Upper lobe of left lung (tissue), 6 donors: Measurements from ENCODE around the gene SLIT1. TPM values are rescaled to one million over a fixed set of nuclear protein-coding genes. Genes with fewer than 3 reads are reported as not detected.

Source experiments
- ATAC-seq, 2 donors: fragments of 200-7000 bp; cut with Tn5 transposase; one replicate each; pipeline ENCODE4 v1.9.1; 2022; ENCODE audit warnings: mild to moderate bottlenecking in 2 of 2, moderate library complexity in 2 of 2; ENCODE audit not compliant: low FRiP score in 2 of 2
- DNase-seq, 2 donors: peaks; one replicate each; pipeline ENCODE4 v3.0.0-alpha.2; 2019 to 2020
- H3K27ac ChIP-seq, 4 donors: fragments of 200-600 bp; sonication (generic); one replicate each; pipeline ENCODE4 v1.5.1; 2016 to 2019
- H3K27me3 ChIP-seq, 4 donors: fragments of 200-600 bp; sonication (generic); one replicate each; pipeline ENCODE4 v1.5.1; 2017 to 2019
- H3K36me3 ChIP-seq, 4 donors: fragments of 200-600 bp; sonication (generic); one replicate each; pipeline ENCODE4 v1.5.1; 2016 to 2019
- H3K4me1 ChIP-seq, 4 donors: fragments of 200-600 bp; sonication (generic); one replicate each; pipeline ENCODE4 v1.5.1; 2018 to 2019
- H3K4me3 ChIP-seq, 4 donors: fragments of 200-600 bp; sonication (generic); one replicate each; pipeline ENCODE4 v1.5.1; 2017 to 2019; ENCODE audit warnings: mild to moderate bottlenecking in 2 of 4, moderate library complexity in 1 of 4
- H3K9me3 ChIP-seq, 4 donors: fragments of 200-600 bp; sonication (generic); one replicate each; pipeline ENCODE4 v1.5.1; 2018 to 2019
- EP300 ChIP-seq, 4 donors: sonication (generic); formaldehyde crosslinking; IDR thresholded peaks; one replicate each; pipeline ENCODE4 v1.5.1; 2017; ENCODE audit warnings: antibody characterized with exemption in 4 of 4, control low read depth in 2 of 4
- POLR2A ChIP-seq, 4 donors: fragments of 450-650 bp; IDR thresholded peaks; one replicate each; pipeline ENCODE4 v1.5.1; 2016 to 2017; ENCODE audit warnings: antibody characterized with exemption in 4 of 4, mild to moderate bottlenecking in 2 of 4
- POLR2AphosphoS5 ChIP-seq, 2 donors: sonication (generic); formaldehyde crosslinking; IDR thresholded peaks; one replicate each; pipeline ENCODE4 v1.5.1; 2017; ENCODE audit warnings: antibody characterized with exemption in 2 of 2
- WGBS, 2 donors: methylation state at CpG; one replicate each; pipeline ENCODE4 v1.1.5; 2017 to 2018; 5-methylcytosine and 5-hydroxymethylcytosine counted together
- total RNA-seq, 6 donors: library from RNA; depleted of rRNA in 4 of 6; stranded (reverse); fragments of >200 nt in 4 of 6; gene quantifications; one replicate each; pipeline versions ENCODE4 v1.1.0 to v1.2.1, GENCODE V29; 2016 to 2021
- TF ChIP-seq, protein P1 (sequence below), 6 experiments: fragments of 450-650 bp in 4 of 6; fragments of 200-600 bp in 2 of 6; sonication (generic) in 2 of 6; IDR thresholded peaks; one replicate each; pipeline ENCODE4 v1.5.1; 2016 to 2019; ENCODE audit warnings: antibody characterized with exemption in 6 of 6
- donor health status: DM: no; HTN: no; CAD: no; lungs with moderate emphysema.
- donor health status: DM: no; HTN: yes; CAD: no; lungs with severe emphysema.

Gene SLIT1
- total RNA-seq, 6 donors from 2014 or later, result 0.30 to 1.6 (median 0.54) TPM; not detected in 1

DNA sequence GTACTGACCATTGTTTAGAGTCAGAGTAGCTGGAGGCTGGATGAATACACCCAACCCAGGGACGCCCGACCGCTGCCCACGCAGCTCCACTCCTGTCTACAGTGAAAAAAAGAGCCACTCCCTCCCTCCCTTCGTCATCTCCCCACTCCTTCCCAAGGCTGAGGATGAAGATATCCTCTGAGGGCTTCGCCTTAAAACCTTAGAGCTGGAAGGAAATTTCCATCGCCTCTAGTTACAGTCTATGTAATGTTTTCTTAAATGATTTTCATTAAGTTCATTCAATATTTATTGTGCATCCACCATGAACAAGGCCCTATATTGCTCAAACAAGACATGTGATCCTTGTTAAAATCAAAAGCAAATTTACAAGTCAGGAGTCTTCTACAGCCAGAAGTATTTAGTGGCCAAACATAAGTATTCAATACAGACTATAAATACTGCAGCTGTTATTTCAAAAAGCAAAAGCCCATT is 11.3 kb upstream of the SLIT1 start:
- WGBS, 2 donors, result 59 to 83% methylated on average over 7 of the region's 7 CpGs
- no peak overlapping the region for H3K27ac ChIP-seq
- H3K4me1 ChIP-seq, result peaks cover 6 to 12% (median 9%) of the 10 kb centered on the region in 4 donors
- no peaks in the 10 kb centered on the region for H3K9me3 ChIP-seq
- peaks cover 0 to 6% (median 3%) of the 10 kb centered on the region in 4 donors for H3K27me3 ChIP-seq
- no peak overlapping the region for H3K4me3 ChIP-seq
- TF ChIP-seq POLR2AphosphoS5 (IDR thresholded peaks at IDR 0.05), result no peak
- no peak for TF ChIP-seq POLR2A (IDR thresholded peaks at IDR 0.05)
- TF ChIP-seq, protein P1, sequence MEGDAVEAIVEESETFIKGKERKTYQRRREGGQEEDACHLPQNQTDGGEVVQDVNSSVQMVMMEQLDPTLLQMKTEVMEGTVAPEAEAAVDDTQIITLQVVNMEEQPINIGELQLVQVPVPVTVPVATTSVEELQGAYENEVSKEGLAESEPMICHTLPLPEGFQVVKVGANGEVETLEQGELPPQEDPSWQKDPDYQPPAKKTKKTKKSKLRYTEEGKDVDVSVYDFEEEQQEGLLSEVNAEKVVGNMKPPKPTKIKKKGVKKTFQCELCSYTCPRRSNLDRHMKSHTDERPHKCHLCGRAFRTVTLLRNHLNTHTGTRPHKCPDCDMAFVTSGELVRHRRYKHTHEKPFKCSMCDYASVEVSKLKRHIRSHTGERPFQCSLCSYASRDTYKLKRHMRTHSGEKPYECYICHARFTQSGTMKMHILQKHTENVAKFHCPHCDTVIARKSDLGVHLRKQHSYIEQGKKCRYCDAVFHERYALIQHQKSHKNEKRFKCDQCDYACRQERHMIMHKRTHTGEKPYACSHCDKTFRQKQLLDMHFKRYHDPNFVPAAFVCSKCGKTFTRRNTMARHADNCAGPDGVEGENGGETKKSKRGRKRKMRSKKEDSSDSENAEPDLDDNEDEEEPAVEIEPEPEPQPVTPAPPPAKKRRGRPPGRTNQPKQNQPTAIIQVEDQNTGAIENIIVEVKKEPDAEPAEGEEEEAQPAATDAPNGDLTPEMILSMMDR (IDR thresholded peaks at IDR 0.05), result no peak
- no peak for TF ChIP-seq EP300 (IDR thresholded peaks at IDR 0.05)
- ATAC-seq (peak in 1 of 2 donors; percentile 60), DNase-seq (no peak)
- no peaks in the 10 kb centered on the region for H3K36me3 ChIP-seq

GRCh38 chr10:97196223-97197029 is 10.7 kb upstream of the SLIT1 start:
- Histone ChIP-seq H3K36me3 (no peaks in the 10 kb centered on the region), H3K4me1 (peaks cover 6 to 12% (median 9%) of the 10 kb centered on the region in 4 donors), H3K27me3 (peaks cover 0 to 6% (median 3%) of the 10 kb centered on the region in 4 donors), H3K27ac (no peak overlapping the region), H3K4me3 (peak overlapping the region; percentile 32 to 53 (median 41)), H3K9me3 (no peaks in the 10 kb centered on the region)
- TF ChIP-seq, protein P1 (IDR thresholded peaks at IDR 0.05), result peak; percentile 34 to 60 (median 48)
- no peak for TF ChIP-seq POLR2AphosphoS5 (IDR thresholded peaks at IDR 0.05)
- no peak for TF ChIP-seq POLR2A (IDR thresholded peaks at IDR 0.05)
- TF ChIP-seq EP300 (IDR thresholded peaks at IDR 0.05), result no peak
- DNase-seq (peak; percentile 31 to 93), ATAC-seq (peak; percentile 56 to 87)
- 8% methylated on average over 17 to 45 of the region's 56 CpGs for WGBS, 2 donors

- no peaks in the 10 kb centered on the region for H3K9me3 ChIP-seq
- H3K36me3 ChIP-seq, result no peaks in the 10 kb centered on the region
- H3K27ac ChIP-seq, result no peak overlapping the region
- WGBS, 2 donors, result 29 to 30% methylated on average over 5 to 11 of the region's 11 CpGs
- H3K27me3 ChIP-seq, result peaks cover 0 to 6% (median 3%) of the 10 kb centered on the region in 4 donors
- H3K4me1 ChIP-seq, result peaks cover 6 to 12% (median 9%) of the 10 kb centered on the region in 4 donors
- DNase-seq, result no peak
- TF ChIP-seq POLR2A (IDR thresholded peaks at IDR 0.05), result no peak
- no peak for TF ChIP-seq POLR2AphosphoS5 (IDR thresholded peaks at IDR 0.05)
- no peak for TF ChIP-seq EP300 (IDR thresholded peaks at IDR 0.05)
- TF ChIP-seq, protein P1 (IDR thresholded peaks at IDR 0.05), result no peak
- no peak for ATAC-seq
- peak overlapping the region in 3 of 4 donors; percentile 40 to 53 (median 42) for H3K4me3 ChIP-seq
Observed at GRCh38 chr10:97195706-97196222, 10.0 kb upstream of the SLIT1 start.

GRCh38 chr10:97192952-97193435 is 7.2 kb upstream of the SLIT1 start:
- Histone ChIP-seq H3K27me3 (peaks cover 0 to 6% (median 3%) of the 10 kb centered on the region in 4 donors), H3K27ac (no peak overlapping the region), H3K4me1 (peaks cover 6 to 12% (median 9%) of the 10 kb centered on the region in 4 donors), H3K9me3 (no peaks in the 10 kb centered on the region), H3K4me3 (no peak overlapping the region), H3K36me3 (no peaks in the 10 kb centered on the region)
- no peak for ATAC-seq
- TF ChIP-seq, protein P1 (IDR thresholded peaks at IDR 0.05), result no peak
- TF ChIP-seq POLR2A (IDR thresholded peaks at IDR 0.05) (no peak), EP300 (IDR thresholded peaks at IDR 0.05) (no peak), POLR2AphosphoS5 (IDR thresholded peaks at IDR 0.05) (no peak)
- DNase-seq, result no peak
- WGBS, 2 donors, result 89 to 92% methylated on average over 5 of the region's 5 CpGs
